Suppressor macrophage treated with lipopolysaccharide for 4 hours (primary cell): ENCODE results near the gene MARCKS.

ENCODE experiments used
- DNase-seq: peaks from one replicate; pipeline ENCODE4 v3.0.0-alpha.2; 2020

The MARCKS gene

DNA sequence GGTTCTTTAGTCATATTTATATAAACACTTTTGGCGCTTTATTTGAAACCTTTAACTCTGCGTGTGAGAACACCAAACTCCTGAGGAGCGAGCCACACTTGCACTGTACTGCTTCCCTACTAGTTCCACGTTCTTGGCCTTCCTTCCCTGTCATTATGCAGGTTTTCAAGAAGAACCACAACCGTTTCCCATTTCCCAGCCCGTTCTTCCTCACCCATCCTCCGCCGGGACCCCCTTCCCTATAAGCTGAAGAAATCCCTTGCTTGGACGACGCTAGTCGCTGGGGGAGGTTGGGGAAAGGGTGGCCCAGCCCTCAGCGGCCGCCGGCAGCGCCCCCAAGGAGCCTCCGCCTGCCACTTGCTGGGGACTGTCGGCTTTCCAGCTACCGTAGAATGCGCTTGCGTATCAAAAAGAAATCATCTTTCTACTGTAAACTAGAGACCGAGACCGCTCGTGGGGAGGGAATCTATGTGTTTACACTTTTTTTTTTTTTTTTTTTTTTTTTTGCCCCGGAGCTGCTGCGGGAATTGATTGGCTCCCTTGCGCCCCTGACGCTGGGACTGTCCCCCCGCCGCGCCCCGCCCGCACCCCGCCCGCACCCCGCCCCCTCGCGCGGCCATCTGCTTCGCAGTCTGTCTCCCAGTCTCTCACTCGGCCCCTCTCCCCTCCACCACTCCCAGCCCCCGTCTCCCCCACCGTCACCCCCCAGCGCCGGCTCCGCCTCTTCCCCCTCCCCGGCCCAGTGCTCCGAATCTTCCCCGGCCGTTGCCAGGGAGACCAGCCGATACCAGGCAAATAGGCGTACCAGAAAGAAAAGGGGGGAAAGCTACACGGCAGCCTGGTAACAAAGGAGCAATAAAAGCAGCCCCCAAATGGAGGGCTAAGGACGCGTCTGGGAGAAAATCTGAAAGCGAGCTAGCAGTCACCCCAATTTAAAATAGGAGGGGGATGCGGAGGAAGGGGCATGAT is 2.3 kb upstream of the MARCKS start:
- DNase-seq = peak; percentile 91

DNA sequence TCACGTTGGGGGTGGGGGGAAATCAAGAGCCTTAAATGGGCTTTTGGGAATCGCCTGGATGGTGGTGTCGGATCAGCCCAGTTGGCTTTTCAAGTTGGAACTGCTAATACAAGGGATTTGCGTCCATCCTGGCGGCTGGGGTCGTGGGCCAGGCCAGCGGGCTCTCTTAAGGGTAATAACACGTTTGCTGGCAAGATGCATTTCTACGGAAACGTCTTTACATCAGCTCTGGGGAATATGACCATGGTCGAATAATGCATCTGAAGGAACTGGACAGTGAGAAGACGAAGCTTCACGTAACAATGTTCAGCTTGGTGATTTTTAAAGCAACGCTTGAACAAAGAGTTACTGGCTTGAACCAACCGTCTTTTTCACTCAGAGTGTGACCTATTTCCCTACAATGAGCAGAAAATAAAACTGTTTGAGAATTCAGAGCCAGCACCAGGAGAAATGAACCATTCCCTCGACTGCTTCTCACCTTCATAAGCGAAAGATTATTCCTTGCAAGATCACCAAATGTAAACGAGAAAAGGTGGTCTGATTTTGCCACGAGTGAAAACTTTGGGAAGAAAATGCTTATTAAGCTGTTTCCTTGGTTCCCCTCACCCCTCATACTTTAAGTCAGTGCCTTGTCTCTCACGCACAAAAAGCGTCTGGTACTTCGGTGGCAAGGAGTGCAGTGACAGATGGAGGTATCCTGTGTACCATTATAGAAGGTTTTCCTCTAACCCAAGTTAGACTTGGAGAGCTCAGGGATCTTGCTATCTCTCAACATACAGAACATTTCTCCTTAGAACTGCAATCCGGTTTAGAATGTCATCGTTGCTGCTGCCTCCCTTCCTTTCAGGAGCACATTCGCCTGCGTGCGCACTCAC is 1.4 kb upstream of the MARCKS start:
- no peak for DNase-seq

DNA sequence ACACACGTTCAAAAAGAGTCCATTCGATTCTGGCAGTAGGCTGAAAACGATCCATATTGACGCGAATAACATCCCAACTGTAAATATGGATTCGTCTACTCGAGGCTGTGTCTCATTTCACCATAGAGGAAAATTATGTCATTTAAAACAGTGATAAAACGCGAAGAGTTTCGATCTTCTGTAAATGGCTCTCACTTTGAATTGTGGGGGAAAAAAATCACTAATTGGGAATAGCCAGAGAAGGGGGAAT is 845 bp upstream of the MARCKS start:
- DNase-seq = peak; percentile 65

DNA sequence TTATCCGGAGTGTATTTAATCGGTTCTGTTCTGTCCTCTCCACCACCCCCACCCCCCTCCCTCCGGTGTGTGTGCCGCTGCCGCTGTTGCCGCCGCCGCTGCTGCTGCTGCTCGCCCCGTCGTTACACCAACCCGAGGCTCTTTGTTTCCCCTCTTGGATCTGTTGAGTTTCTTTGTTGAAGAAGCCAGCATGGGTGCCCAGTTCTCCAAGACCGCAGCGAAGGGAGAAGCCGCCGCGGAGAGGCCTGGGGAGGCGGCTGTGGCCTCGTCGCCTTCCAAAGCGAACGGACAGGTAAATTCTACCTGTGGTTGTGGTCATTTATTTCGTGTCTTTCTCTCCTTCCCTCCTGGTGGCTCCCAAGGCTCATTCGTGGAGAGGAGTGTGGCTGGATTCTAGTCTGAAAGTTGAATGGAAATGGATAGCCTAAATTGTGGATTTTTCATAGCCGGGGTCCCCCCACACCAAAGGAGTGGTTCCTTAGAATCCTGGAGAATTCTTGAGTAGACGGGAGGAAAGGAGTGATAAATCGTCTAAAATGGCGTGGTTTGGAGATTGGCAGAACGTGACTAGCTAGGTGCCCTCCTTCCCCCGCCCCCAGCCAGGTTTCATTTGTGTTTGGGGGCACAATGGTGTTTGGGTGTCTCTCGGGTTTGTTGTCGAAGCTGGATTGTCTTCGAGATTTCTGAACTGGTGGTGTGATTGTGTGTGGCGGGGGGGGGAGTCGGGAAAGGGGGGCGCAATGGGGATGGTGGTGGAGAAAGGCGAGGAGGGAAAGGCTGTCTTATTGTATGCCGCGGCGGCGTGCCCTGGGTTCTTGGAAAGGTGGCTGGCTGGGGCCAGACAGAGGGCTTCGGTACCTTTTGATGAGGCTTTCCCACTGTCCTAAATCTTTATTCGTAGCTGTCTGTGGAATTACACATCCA is 673 bp downstream of the MARCKS start:
- peak; percentile 74 for DNase-seq

DNA sequence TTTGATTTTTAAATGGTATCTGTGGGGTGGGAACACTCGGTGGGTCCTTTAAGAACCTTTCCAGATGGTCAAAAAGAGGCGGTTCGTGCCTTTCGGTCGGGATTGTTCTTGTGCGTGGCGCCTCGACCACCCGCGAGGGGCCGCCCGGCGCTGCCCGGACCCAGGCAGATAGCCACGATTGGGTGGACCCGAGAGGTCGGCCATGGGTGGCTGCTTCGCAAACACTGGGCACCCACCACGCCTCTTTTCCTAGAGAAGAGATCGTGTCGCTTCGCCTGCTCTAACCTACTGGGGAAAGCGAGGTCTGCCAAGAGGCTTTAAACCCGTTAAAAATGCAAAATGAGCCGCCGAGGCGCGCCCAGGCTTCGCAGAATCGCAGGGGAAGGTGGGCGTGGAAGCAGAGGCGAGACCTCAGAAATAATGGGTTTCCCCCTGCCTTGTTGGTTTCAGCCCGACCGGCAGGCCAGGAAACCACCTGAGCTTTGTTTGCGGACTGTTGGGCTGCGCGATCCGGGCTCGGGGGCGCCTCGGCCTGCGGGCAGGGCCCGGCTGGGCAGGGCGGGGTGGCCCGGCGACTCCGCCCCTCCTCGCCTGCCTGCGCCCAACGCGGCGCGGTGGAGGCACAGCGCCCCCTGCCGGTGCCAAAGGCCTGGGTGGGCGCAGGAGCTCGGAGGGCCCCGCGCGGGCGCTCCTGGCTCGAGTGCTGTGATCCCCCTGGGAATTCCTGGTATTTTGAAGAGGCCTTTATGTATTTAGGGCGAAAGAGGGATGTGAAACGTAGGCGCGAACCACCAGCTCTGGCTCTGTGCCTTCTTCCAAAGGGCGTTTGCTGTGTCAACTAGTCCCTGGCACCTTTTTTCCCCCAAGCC is 1.6 kb downstream of the MARCKS start:
- DNase-seq = peak; percentile 96

DNA sequence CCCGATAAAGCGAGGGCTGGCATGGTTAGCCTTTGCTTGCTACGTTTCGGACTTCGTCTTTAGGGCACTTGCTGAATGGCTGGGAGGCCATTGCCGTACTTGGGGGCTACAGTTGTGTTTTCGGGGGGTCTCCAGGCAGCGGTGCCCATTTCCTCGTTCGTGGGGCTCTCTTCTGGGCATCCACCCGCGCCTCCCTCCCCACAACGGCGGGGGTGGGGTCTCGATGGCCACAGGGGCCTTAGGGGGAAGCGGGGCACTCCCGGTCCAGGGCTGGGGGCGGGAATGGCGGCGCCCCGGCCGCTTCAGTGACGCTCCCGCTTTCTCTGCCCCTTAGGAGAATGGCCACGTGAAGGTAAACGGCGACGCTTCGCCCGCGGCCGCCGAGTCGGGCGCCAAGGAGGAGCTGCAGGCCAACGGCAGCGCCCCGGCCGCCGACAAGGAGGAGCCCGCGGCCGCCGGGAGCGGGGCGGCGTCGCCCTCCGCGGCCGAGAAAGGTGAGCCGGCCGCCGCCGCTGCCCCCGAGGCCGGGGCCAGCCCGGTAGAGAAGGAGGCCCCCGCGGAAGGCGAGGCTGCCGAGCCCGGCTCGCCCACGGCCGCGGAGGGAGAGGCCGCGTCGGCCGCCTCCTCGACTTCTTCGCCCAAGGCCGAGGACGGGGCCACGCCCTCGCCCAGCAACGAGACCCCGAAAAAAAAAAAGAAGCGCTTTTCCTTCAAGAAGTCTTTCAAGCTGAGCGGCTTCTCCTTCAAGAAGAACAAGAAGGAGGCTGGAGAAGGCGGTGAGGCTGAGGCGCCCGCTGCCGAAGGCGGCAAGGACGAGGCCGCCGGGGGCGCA is 2.4 kb downstream of the MARCKS start:
- peak; percentile 68 for DNase-seq

DNA sequence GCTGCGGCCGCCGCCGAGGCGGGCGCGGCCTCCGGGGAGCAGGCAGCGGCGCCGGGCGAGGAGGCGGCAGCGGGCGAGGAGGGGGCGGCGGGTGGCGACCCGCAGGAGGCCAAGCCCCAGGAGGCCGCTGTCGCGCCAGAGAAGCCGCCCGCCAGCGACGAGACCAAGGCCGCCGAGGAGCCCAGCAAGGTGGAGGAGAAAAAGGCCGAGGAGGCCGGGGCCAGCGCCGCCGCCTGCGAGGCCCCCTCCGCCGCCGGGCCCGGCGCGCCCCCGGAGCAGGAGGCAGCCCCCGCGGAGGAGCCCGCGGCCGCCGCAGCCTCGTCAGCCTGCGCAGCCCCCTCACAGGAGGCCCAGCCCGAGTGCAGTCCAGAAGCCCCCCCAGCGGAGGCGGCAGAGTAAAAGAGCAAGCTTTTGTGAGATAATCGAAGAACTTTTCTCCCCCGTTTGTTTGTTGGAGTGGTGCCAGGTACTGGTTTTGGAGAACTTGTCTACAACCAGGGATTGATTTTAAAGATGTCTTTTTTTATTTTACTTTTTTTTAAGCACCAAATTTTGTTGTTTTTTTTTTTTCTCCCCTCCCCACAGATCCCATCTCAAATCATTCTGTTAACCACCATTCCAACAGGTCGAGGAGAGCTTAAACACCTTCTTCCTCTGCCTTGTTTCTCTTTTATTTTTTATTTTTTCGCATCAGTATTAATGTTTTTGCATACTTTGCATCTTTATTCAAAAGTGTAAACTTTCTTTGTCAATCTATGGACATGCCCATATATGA is 3.2 kb downstream of the MARCKS start:
- peak; percentile 66 for DNase-seq

DNA sequence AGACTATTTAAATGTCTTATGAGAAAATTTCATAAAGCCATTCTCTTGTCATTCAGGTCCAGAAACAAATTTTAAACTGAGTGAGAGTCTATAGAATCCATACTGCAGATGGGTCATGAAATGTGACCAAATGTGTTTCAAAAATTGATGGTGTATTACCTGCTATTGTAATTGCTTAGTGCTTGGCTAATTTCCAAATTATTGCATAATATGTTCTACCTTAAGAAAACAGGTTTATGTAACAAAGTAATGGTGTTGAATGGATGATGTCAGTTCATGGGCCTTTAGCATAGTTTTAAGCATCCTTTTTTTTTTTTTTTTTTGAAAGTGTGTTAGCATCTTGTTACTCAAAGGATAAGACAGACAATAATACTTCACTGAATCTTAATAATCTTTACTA is 5.0 kb downstream of the MARCKS start:
- peak; percentile 17 for DNase-seq

DNA sequence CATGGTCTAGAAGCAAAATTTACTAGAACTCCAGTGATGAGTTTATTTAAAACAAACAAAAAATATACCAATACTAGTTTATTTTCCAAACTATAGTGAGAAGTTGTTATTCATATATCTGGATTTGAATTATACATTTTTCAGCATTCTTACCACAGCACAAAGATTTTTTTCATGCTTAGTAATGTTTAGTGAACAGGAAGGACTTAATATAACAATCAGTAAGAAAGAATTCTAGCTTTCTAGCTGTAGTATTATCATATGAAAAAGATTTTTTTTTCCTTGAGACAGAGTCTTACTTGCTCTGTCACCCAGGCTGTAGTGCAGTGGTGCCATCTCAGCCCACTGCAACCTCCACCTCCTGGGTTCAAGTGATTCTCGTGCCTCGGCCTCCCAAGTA is 13.8 kb downstream of the MARCKS start:
- no peak for DNase-seq

DNA sequence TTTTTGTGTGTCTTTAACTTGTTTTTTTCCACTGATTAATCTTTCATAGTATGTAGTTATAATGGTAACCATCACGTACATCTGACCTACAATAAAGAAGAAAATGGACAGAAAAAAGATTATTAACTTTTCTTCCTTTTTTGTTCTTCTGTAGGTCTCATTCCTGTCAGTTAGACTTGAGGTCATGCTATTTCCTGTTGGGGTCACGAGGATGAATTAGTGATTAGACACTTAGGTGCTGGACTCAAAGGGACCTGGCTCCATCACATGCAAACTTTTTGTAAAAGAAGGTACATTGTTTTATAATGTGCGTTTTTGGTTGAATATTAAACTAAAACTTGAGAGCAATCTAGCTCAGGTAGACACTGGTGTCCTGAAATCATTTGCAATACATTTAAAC is 14.8 kb downstream of the MARCKS start:
- no peak for DNase-seq

DNA sequence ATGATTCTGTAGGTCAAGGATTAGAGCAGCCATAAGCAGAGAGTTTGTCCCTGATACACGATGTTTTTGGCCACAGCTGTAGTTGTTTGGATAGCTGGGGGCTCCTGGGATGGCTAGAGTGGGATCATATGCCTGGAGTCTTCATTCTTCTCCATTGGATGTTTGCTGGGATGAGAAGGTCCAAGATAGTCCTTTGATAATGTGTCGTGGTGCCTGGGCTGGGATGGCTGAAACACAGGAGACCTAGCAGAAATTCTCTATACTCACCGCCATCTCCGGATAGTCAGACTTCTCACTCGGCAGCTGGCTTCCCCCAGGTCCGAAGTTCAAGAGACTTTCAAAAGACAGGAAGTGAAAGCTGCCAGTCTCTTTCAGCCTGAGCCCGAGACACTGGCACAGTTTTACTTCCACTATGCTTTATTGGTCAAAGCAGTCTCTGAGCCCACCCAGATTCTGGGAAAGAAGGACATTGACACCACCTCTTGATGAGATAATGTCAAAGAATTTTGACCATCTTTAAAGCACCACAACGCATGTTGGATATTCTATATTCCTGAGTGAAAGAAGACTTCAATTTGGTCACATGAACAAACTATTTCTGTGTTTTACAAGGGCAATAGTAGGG is 16.0 kb downstream of the MARCKS start:
- DNase-seq = peak; percentile 90

DNA sequence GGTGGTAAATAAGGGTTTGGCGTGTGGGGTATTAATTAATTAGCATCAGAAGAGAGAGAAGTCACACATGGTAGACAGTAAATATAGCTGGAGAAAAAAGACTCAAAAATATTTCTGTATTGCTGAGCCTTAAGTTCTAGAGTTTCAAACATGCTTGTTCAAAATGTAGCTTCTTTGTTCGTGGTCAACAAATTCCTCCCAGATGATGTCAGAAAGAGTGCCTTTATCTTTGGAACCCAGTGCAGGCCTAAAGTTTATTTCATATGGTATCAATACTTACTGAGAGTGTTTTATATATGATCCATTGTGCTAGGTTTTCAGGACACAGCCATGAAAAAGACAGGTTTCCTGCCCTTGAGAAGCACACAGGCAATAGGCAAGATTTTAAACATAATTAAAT is 18.3 kb downstream of the MARCKS start:
- DNase-seq = no peak

DNA sequence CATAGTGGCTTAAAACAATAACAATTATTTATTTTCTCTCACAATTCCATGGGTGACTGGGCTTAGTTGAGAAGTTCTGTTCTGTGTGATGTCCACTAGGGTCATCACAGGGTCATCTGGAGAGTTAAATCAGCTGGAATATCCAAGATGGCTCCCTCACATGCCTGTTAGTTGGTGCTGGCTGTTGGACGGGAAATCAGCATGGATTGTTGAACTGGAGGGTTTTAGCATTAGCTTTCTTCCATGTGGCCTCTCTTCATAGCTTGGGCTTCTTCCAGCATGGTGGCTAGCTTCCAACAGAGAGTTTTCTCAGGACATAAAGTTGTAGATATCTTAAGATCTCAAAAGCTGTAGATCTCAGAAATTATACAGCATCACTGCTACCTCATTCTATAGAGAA is 19.6 kb downstream of the MARCKS start:
- DNase-seq = no peak

DNA sequence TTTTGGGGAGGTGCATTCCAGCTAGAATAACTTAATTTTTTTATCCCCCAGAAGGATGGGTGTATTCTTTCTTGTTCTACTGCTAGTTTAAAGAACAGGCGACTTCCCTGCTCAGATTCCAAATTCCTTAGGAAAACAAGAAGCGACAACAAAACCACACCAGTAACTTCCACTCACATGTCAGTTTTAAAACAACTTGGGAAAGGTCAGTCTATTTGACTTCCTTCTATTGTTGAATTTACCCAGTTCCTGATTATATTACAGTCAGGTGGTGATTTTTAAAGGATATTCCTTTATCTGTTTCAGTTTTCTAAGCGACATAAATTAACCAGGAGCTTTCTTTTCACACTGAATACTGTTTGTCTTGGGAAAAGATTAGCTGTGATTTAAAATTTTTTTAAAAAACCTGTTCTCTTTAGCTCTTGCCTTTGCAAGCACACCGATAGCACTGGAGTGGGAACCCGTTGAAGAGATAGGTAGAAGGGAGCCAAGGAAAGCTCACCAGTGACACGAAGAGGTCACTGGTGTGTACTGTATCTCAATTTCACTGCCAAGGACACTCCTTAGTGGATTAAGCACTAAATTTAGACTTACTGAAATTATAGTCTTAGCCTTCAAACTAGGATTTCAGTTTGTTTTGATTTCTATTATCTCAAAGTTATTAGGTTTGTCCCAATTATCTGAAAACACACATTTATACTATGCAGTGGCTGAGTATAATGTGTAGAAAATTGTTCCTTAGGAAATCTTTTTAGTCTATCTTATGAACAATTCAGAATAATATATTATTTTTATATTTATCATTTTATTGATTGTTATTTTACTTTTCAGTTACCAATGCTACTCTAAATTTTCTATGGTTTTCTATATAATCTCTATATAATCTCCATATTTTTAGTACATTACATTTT is 22.3 kb downstream of the MARCKS start:
- DNase-seq = peak; percentile 62

DNA sequence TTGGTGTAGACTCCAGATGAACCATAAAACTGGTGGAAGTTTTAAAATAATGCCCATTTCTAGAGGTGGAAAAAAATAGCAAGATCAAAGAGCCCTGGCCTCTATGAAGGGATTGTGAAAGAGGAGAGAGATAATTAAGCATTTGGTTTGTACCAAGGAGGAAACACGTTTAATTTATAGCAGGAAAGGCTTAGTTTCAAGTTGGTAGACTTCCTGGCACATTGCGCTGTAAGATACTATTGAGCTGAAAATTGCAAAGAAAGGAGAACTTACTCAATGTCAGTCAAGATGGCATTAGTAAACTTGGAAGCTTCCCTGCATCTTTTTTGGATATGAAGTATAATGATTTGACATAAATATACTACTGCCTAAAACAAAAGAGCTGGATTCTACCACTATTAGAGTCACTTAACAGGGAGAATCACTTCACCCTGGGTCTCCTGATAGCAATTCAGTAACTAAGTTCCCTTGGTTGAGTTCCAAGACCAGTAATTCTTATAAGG is 24.4 kb downstream of the MARCKS start:
- DNase-seq = no peak

DNA sequence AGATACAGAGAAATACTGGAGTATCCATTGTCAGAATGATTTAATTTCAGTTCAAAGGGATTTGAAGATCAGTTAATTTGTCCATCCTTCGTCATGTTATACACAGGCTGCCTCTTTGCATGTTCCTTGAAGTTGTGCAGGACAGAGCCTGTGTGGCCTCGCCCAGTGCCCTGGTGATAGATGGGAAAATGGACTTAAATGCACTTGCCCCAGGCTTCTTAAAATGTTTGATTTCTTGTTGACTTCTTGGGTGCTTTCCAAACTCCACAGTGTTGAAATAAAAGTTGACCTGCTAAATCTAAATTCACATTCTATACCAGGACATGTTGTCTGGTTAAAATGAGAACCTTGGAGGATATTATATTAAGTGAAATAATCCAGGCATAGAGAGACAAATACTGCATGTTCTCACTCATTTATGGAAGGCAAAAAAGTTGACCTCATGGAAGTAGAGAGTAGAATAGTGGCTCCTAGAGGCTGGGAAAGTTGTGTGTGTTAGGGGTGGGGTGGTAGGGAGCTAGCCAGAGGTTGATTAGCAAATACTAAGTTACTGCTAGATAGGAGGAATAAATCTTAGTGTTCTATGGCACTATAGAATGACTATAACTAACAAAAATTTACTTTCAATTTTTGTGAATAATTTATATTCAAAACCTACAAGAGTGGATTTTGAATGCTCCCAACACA is 25.3 kb downstream of the MARCKS start:
- no peak for DNase-seq

DNA sequence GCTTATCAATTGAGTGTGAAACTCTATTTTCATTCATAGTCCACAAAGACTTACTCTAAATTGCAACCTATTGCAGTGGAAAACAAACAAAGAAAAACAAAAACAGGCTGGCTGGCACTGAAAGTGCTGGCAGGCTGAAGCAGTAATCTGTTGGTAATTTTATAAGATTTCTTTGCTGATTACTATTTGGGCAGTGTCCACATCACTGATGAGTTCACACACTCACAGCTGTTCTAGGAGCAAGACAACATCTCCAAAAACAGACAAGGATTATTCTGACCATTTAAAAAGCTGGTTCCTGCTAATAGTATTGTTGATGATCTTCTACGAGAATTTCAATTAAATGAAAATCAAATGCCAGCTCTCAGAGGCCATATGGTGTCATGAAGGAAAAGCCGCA is 26.9 kb downstream of the MARCKS start:
- DNase-seq = no peak

DNA sequence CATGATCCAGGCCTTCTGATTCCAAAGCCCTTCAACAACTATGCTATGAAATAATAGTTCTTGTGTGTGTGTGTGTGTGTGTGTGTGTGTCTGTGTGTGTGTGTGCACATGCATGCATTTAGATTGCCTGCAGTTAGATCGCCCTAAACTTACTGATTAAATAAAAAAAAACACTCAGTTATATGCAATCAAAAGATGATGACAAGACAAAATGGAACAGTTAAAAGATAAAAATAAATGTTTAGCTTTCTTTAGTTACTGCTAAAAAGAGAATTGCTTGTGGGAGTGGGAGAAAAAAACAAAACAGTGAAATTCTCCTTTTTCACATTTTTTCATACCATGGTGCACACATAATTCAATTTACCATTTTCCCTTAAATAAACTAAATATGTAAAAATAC is 29.4 kb downstream of the MARCKS start:
- no peak for DNase-seq
